GM18511 (cell line): Measurements from ENCODE around the gene NPIPA2.
"Not testable (repeated sequence)": the region's sequence is repeated elsewhere in the genome, so short reads cannot be mapped to it uniquely, and the experiment has no call there.

Source experiments
- ATAC-seq: cut with Tn5 transposase; IDR thresholded peaks from one replicate; pipeline ENCODE4 v1.9.1; 2021; ENCODE audit warnings: mild to moderate bottlenecking, moderate library complexity; ENCODE audit not compliant: unreplicated experiment

The NPIPA2 gene

DNA sequence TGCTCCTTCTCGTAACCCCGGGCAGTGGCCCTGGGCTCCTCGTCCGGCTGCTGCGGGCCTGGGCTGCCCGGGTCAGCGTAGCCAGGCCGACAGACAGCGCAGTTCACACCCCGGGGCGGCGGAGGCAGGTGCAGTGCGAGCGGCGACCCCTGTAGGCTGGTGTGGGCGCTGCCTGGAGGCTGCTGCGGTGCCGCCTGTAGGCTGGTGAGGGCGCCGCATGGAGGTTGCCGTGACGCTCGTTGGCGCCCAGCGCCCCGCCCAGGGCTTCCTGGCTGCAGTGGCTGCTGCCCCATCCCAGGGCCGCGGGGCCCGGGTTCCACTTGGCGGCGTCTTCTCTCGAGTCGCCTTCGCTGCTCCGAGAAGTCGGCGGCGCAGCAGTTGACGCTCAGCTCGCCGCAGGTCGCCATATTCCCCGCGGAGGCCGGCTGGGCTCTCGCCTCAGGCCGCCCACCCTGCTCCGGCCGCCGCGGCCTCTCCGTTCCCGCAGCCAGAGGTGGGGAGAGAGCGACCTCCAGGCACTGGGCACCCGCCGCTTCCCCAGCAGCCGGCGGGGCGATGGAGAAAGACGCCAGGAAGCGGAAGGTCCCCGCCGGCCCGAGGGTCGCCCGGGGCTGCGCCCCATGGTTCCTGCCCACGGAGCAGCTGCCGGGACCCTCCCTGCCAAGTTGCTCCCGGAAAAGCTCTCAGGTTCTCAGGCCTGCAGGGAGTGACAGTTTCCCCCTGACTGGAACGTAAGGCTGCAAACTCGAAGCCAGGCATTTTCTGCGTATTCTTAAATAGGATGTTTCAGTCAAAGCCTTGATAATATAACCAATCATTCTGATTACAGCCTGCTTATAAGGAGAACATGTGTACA lies at the start of gene NPIPA2:
Gene NPIPA2, plus strand, starts transcription at position 261 of the 856 bp plus-strand sequence. CDS start 5,533 bp downstream, outside the sequence.
- peak; percentile 98 for ATAC-seq

DNA sequence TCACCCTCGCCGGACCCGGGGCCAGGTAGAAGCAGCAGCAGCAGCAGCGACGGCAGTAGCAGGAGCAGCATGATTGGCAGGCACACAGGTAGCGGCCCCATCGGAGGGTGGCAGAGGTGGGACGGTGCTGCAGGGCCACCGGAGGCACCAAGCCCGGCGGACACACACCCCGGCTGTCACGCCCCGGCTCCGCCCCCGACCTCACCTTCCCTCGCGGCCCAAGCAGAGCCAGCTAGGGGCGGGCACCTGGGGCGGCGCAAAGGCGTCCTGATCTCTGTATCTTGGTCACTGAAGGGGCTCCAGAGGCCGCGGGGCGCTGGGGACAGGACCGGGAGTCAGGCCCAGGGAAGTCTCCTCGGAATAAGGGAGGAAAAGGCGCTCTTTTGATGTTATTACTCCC lies 48.2 kb upstream of the NPIPA2 start, which contains the start of gene PLA2G10:
Gene PLA2G10, minus strand, starts transcription at position 180 of the 400 bp plus-strand sequence. Its CDS starts 79 bp downstream, at position 101.
- ATAC-seq: not testable (repeated sequence)

DNA sequence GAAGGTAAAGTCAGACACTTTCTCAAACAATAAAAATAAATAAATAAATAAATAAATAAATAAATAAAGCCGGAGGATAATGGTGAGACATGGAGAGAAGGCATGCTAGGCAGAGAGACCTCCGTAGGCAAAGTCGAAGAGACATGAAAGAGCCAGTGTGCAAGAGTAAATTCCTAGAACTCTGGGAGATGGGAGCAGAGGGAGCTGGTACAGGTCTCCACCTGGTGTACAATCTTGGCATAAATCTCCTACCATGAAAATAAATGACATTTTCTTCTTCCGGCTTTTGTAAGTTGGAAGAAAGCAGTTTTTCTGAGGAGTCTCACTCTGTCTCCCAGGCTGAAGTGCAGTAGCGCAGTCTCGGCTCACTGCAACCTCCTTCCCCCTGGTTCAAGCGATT lies 40.5 kb upstream of the NPIPA2 start:
- ATAC-seq: not testable (repeated sequence)

DNA sequence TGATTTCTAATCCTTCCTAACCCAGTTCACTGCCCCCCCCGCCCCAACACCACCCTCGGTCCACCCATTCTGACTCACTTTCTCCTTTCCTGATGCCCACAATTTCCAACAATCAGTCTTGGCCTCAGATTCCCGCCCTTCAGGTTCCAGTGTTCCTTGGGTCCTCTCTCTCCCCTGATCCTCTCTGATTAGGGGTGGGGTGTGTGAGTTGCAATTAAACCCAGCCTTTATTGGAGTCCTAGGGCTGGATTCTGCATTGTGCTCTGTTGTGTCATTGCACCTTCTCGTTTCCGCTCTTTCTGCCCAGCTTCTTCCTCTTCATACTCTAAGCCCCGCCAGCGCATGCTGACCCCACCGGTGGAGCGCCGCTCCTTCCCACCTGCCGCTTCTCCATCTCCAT lies 39.7 kb upstream of the NPIPA2 start:
- not testable (repeated sequence) for ATAC-seq

DNA sequence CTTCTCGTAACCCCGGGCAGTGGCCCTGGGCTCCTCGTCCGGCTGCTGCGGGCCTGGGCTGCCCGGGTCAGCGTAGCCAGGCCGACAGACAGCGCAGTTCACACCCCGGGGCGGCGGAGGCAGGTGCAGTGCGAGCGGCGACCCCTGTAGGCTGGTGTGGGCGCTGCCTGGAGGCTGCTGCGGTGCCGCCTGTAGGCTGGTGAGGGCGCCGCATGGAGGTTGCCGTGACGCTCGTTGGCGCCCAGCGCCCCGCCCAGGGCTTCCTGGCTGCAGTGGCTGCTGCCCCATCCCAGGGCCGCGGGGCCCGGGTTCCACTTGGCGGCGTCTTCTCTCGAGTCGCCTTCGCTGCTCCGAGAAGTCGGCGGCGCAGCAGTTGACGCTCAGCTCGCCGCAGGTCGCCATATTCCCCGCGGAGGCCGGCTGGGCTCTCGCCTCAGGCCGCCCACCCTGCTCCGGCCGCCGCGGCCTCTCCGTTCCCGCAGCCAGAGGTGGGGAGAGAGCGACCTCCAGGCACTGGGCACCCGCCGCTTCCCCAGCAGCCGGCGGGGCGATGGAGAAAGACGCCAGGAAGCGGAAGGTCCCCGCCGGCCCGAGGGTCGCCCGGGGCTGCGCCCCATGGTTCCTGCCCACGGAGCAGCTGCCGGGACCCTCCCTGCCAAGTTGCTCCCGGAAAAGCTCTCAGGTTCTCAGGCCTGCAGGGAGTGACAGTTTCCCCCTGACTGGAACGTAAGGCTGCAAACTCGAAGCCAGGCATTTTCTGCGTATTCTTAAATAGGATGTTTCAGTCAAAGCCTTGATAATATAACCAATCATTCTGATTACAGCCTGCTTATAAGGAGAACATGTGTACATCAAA lies 38.9 kb upstream of the NPIPA2 start, which contains the start of gene NPIPA3:
Gene NPIPA3, plus strand, starts transcription at position 256 of the 856 bp plus-strand sequence. CDS start 5,533 bp downstream, outside the sequence.
- peak; percentile 100 for ATAC-seq

DNA sequence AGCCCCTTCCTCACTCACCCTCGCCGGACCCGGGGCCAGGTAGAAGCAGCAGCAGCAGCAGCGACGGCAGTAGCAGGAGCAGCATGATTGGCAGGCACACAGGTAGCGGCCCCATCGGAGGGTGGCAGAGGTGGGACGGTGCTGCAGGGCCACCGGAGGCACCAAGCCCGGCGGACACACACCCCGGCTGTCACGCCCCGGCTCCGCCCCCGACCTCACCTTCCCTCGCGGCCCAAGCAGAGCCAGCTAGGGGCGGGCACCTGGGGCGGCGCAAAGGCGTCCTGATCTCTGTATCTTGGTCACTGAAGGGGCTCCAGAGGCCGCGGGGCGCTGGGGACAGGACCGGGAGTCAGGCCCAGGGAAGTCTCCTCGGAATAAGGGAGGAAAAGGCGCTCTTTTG lies 9.1 kb upstream of the NPIPA2 start:
- ATAC-seq: not testable (repeated sequence)

DNA sequence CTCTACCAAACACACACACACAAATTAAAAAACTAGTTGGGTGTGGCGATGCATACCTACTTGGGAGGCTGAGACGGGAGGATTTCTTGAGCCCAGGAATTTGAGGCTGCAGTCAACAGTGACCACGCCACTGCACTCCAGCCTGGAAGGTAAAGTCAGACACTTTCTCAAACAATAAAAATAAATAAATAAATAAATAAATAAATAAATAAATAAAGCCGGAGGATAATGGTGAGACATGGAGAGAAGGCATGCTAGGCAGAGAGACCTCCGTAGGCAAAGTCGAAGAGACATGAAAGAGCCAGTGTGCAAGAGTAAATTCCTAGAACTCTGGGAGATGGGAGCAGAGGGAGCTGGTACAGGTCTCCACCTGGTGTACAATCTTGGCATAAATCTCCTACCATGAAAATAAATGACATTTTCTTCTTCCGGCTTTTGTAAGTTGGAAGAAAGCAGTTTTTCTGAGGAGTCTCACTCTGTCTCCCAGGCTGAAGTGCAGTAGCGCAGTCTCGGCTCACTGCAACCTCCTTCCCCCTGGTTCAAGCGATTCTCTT lies 1.4 kb upstream of the NPIPA2 start:
- ATAC-seq: not testable (repeated sequence)

DNA sequence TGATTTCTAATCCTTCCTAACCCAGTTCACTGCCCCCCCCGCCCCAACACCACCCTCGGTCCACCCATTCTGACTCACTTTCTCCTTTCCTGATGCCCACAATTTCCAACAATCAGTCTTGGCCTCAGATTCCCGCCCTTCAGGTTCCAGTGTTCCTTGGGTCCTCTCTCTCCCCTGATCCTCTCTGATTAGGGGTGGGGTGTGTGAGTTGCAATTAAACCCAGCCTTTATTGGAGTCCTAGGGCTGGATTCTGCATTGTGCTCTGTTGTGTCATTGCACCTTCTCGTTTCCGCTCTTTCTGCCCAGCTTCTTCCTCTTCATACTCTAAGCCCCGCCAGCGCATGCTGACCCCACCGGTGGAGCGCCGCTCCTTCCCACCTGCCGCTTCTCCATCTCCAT lies 539 bp upstream of the NPIPA2 start:
- ATAC-seq: not testable (repeated sequence)

DNA sequence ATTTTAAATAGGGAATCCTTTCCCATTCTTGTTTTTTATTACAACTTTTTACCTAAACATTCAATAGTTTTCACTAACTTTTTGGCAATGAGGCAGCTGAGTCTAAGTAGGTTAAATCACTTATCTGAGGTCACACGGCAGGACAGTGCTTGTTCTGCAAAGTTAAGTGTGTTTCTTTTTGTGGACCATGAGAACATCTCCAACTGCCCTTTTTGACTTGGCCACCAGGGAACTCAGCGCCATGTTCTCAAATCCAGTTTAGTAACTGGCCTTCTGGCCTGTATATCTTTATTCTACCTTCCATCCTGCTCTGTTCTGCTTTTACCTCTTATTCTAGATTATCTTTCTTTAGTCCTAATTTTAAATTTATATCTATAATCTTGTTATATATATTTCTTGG lies 31.3 kb downstream of the NPIPA2 start:
- ATAC-seq: not testable (repeated sequence)

DNA sequence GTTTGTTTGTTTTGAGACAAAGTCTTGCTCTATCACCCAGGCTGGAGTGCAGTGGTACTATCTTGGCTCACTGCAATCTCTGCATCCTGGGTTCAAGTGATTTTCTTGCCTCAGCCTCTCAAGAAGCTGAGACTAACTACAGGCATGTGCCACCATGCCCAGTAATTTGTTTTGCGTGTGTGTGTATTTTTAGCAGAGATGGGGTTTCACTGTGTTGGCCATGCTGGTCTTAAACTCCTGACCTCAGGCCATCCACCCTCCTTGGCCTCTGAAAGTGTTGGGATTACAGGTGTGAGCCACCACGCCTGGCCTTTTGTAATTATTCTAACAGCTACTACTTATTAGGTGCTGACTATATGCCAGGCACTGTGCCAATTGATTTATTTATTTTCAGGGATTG lies 33.3 kb downstream of the NPIPA2 start:
- ATAC-seq: not testable (repeated sequence)

DNA sequence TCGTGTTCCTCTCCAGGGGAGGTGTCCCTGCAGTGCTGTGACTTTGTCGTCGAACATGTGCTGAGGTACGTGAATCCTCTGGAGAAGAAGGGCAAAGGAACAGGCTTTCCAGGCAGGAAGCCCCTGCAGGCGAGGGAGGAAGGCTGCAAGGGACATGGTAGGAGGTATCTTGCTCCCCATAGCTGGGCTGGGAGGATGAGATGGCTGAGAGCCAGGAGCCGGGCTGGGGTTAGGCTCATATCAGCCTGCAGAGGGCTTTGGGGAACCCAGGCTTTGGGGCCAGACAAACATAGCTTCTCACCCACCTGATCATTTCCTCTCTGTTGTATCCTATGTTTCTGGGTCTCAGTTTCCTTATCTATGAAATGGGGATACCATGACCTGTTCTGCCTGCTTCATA lies 34.4 kb downstream of the NPIPA2 start:
- not testable (repeated sequence) for ATAC-seq

DNA sequence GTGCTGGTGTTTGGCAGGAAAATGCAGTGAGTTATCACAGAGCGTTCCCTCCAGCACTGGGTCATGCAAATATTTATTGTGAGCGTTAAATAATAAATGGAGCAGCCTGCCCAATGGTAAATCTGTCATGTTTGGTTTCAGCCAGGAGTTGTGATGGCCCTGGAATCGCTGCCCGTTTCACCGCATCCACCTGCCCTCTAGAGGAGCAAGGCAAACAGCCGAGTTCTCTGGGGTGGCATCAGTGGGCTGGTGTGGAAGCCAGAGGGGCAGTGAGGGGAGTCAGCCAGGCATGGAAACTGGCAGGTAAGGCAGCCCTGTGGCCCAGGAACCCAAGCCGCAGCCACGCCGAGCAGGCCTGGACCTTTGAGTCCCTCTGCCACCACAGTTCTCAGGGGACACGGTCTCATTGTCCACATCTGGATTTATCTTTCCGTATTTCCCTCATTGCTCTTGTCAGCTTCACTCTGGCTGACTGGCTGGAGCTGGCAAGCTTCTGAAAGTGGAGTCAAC lies 37.1 kb downstream of the NPIPA2 start:
- ATAC-seq: not testable (repeated sequence)

DNA sequence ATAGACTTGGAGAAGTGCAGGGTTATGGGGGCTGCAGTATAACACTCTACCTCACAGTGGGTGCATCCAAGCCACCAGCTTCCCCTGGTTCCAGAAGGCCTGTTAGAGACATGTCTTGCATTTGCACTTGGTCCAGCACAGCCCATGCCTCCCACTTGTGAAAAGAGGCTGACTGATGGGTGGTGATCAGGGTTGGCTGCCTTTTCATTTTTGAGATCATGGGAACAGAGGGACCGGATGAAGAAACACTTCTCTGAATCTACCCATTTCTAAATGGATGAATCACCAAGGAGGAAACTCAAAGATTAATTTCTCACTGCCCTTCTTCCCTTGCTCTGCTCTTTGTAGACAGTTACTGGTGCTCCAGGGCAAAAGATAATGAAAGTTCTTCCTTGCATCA lies 43.8 kb downstream of the NPIPA2 start:
- not testable (repeated sequence) for ATAC-seq

DNA sequence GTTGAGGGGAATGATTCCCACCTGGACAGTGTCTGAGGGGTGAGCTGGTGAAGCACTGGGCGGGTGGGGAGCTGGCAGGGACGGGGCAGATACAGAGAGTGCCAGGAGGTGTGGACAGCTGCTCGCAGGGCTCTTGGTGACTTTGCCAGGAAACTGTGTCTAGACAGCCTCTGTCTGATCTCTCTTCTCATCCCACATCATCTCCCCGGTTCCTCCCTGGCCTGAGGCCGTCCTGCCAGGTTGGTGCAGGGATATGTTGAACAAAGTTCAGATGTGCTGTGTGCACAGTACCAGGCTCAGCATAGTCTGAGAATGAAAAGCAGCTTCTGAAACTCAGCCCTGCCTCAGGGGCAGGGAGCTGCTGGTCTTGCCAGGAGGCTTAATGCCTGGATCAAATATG lies 47.2 kb downstream of the NPIPA2 start:
- ATAC-seq: not testable (repeated sequence)

DNA sequence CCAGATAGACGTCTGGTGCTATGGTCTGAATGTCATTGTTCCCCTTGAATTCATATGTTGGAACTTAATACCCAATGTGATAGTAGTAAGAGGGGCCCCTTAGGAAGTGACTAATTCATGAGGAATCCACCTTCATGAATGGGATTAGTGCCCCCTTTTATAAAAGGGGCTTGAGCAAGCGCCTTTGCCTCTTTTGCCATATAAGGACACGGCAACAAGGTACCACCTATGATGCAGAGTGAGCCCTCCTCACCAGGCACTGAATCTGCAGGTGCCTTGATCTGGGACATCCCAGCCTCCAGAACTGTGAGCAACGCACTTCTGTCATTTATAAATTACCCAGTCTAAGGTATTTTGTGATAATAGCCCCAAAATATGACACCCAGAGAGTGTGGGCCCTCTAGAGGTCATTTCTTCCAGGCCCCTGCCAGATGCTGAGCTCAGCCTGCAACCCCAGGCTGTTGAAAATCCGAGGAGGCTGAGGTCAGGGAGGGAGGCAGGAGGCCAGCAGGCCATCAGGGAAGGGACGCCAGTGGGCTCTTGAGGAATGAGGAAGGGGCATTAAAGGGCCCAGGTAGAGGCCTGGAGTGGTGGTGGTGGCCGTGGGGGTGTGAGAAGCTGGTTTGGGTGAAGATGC lies 48.1 kb downstream of the NPIPA2 start:
- not testable (repeated sequence) for ATAC-seq

DNA sequence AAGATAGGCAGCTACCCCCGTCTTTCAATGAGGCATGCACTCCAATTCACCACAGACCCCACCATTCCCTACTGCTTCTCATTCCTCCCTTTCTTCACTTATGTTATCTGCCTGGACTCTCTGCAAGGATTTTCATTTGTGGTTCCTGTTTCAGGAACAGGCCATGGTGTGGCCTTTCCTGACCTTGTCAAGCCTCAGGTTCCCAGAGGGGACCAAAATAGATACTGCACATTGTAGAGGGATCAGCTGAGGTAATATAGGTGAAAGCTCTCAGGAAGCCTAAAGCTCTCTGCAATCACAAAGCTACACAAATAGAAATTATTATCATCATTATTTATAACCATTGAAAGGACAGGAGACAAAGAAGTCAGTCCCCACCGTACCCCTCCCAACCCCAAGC lies 50.6 kb downstream of the NPIPA2 start:
- not testable (repeated sequence) for ATAC-seq

DNA sequence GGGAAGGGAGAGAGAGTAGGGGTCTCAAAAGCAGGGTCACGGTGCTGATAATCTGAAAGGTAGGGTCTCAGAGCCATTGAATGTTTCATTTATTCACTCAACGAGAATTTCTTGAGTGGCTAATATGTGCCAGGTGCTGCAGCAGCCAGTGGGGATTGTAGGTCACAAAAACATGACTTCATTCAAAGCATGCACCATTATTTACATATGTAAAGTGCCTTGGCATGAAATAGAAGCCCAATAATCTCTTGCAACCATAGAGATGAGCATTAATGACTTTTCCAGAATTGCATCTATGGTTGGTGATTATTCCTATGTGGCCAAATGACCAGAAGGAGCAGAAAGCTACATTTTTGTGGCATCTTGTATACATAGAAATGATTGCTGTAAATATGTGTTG lies 55.2 kb downstream of the NPIPA2 start:
- ATAC-seq: not testable (repeated sequence)

DNA sequence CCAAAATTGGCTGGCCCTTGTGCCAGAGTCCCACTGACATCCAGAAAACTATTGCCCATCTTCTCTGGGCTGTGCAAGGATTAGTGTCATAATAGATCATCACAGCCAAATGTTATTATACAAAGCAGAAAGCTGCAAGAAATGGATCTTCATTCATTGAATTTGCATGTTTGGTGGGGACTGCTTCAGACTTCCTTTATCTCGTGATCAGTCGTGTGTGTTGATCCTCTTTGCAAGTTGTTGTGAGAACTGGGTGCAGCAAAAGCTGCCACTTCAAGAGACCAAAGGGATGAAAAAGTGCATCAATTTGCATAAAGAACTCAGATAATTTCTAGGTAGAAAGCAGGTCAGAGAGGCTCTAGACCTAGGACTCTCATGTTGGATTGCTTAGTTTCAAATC lies 61.2 kb downstream of the NPIPA2 start:
- ATAC-seq: not testable (repeated sequence)

DNA sequence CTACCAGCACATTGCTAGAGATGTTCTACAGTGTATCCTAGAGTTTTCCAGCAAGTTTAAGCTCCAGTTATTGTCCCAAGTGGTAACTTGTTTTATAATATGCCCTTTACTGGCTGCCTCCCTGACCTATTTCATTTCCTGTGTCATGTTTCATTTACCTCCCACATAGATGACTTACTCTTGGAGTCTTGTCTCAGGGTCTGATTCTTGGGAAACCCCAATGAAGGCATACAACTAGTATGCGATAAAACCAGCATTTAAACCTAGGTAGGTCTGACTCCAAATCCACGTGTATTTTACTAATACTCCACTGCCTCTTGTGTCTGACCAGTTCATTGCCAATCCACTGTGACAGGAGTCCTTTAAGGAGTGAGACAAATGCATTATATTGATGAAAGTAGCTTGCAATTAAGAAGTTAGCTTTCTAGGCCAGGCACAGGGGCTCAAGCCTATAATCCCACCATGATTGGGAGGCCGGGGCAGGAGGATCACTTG lies 64.9 kb downstream of the NPIPA2 start:
- ATAC-seq: not testable (repeated sequence)

DNA sequence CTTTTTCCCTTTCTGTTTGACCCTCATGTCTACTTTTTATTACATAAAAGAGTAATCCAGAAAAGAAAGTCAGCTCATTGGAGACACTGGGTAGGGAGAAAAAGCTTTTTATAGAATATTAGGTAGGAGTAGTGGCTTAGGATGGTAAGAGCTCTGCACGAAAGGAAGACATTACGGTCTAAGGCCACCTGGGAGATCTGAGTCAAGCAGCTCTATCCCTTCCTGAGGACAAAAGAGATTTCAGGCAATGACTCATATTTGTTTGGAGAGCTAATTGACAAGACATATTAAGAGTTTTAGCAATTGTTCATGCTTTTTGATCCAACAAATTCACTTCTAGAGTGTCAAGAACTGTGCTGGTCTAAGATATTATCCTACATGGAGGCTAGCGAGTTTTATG lies 71.6 kb downstream of the NPIPA2 start:
- ATAC-seq: not testable (repeated sequence)
